Fibroblast of lung (primary cell): ENCODE results near the gene SEC31B. TPM values are rescaled to one million over a fixed set of nuclear protein-coding genes. Genes with fewer than 3 reads are reported as not detected.

Experiments
- DNase-seq, 2 donors: peaks; one replicate each; pipeline versions ENCODE4 v3.0.0 to v3.0.0-alpha.2; 2010; ENCODE audit warnings: low read depth in 2 of 2
- H2AFZ ChIP-seq: 2 replicates; pipeline ENCODE4 v1.5.1; 2012; ENCODE audit warnings: low read length, control low read depth, inconsistent platforms
- H3K27ac ChIP-seq: 2 replicates; pipeline ENCODE4 v1.5.1; 2011; ENCODE audit warnings: low read length, control low read depth; ENCODE audit not compliant: insufficient read depth
- H3K27me3 ChIP-seq: 2 replicates; pipeline ENCODE4 v1.5.1; 2011; ENCODE audit warnings: mild to moderate bottlenecking, low read length; ENCODE audit not compliant: control insufficient read depth, insufficient read depth
- H3K36me3 ChIP-seq: 2 replicates; pipeline ENCODE4 v1.5.1; 2011; ENCODE audit warnings: low read length; ENCODE audit not compliant: control insufficient read depth, insufficient read depth
- H3K4me1 ChIP-seq: 2 replicates; pipeline ENCODE4 v1.5.1; 2011; ENCODE audit warnings: low read length; ENCODE audit not compliant: control insufficient read depth, insufficient read depth; ENCODE audit errors: extremely low read depth
- H3K4me2 ChIP-seq: 2 replicates; pipeline ENCODE4 v1.5.1; 2011; ENCODE audit warnings: low read length, control low read depth; ENCODE audit not compliant: insufficient read depth; ENCODE audit errors: extremely low read depth
- H3K4me3 ChIP-seq, 4 experiments: fragments of 200-600 bp in 1 of 4; sonication (generic) in 1 of 4; replicated peaks in 1 of 4; 2 replicates each; pipeline ENCODE4 v1.5.1; 2011 to 2016; ENCODE audit warnings: low read length in 4 of 4, low read depth in 3 of 4, mild to moderate bottlenecking in 3 of 4, control low read depth in 2 of 4, inconsistent platforms in 1 of 4, mixed read lengths in 1 of 4; ENCODE audit not compliant: insufficient read depth in 1 of 4; ENCODE audit errors: control extremely low read depth in 1 of 4
- H3K79me2 ChIP-seq: 2 replicates; pipeline ENCODE4 v1.5.1; 2012; ENCODE audit warnings: mild to moderate bottlenecking, low read length, inconsistent platforms; ENCODE audit not compliant: control insufficient read depth, insufficient read depth
- H3K9ac ChIP-seq: 2 replicates; pipeline ENCODE4 v1.5.1; 2011; ENCODE audit warnings: mild to moderate bottlenecking, low read length, control low read depth; ENCODE audit not compliant: insufficient read depth
- H3K9me3 ChIP-seq: 2 replicates; pipeline ENCODE4 v1.5.1; 2012; ENCODE audit warnings: low read depth, low read length; ENCODE audit not compliant: control insufficient read depth, insufficient read depth
- H4K20me1 ChIP-seq: 2 replicates; pipeline ENCODE4 v1.5.1; 2011; ENCODE audit warnings: low read length; ENCODE audit not compliant: control insufficient read depth, insufficient read depth; ENCODE audit errors: extremely low read depth
- CTCF ChIP-seq, 2 donors: IDR thresholded peaks in 1 of 2; conservative IDR thresholded peaks in 1 of 2; 1 replicate in 1 of 2; 2 replicates in 1 of 2; pipeline ENCODE4 v1.5.1; 2011 to 2012; ENCODE audit warnings: low read length in 2 of 2, control low read depth in 1 of 2, inconsistent platforms in 1 of 2, low read depth in 1 of 2, mild to moderate bottlenecking in 1 of 2
- EZH2 ChIP-seq: IDR thresholded peaks from 2 replicates; pipeline ENCODE4 v1.5.1; 2012; ENCODE audit warnings: low read length, control low read depth, mild to moderate bottlenecking; ENCODE audit errors: missing control alignments
- polyA plus RNA-seq, 2 donors: library from polyadenylated mRNA; depleted of rRNA in 1 of 2; stranded (reverse) in 1 of 2; unstranded in 1 of 2; fragments of >200 nt; gene quantifications; 2 replicates each; pipeline ENCODE4 v1.2.1, GENCODE V29; 2011 to 2012; ENCODE audit warnings: missing spikeins in 1 of 2
- total RNA-seq: library from RNA; depleted of rRNA; stranded (reverse); fragments of >200 nt; gene quantifications from 2 replicates; pipeline ENCODE4 v1.2.1, GENCODE V29; 2014

SEC31B gene
- total and polyA plus RNA-seq, 2 donors (not counting 1 experiment from before 2014, with no cell fraction given), result 2.7 to 3.0 TPM

- Histone ChIP-seq H3K9ac (no peak overlapping the region), H2AFZ (no peak overlapping the region)
Measured at GRCh38 chr10:100496567-100496966, 23.1 kb downstream of the SEC31B start.

GRCh38 chr10:100490531-100490930 lies 29.1 kb downstream of the SEC31B start:
- H3K4me3 ChIP-seq, result no peak overlapping the region
- no peaks in the 10 kb centered on the region for H3K9me3 ChIP-seq
- H2AFZ ChIP-seq, result no peak overlapping the region
- H3K79me2 ChIP-seq, result no peaks in the 10 kb centered on the region
- TF ChIP-seq CTCF (conservative IDR thresholded peaks at IDR 0.05 in 1 of 2, IDR thresholded peaks at IDR 0.05 in 1 of 2; ENCODE audit: low read depth in 1 of 2, low read length in 2 of 2), result no peak
- TF ChIP-seq EZH2, result no peak
- no peaks in the 10 kb centered on the region for H3K36me3 ChIP-seq
- no peaks in the 10 kb centered on the region for H3K4me1 ChIP-seq
- no peak overlapping the region for H3K27ac ChIP-seq
- no peak overlapping the region for H3K9ac ChIP-seq
- H3K4me2 ChIP-seq, result no peak overlapping the region
- H3K27me3 ChIP-seq, result no peaks in the 10 kb centered on the region
- no peaks in the 10 kb centered on the region for H4K20me1 ChIP-seq
- no peak for DNase-seq

More at GRCh38 chr10:100496567-100496966, 23.1 kb downstream of the SEC31B start:
- no peaks in the 10 kb centered on the region for H3K4me1 ChIP-seq
- H3K79me2 ChIP-seq, result no peaks in the 10 kb centered on the region
- no peaks in the 10 kb centered on the region for H3K9me3 ChIP-seq
- no peak for DNase-seq
- TF ChIP-seq EZH2 (no peak), CTCF (conservative IDR thresholded peaks at IDR 0.05 in 1 of 2, IDR thresholded peaks at IDR 0.05 in 1 of 2; ENCODE audit: low read depth in 1 of 2, low read length in 2 of 2) (no peak)
- no peak overlapping the region for H3K4me3 ChIP-seq
- H3K27ac ChIP-seq, result no peak overlapping the region
- no peak overlapping the region for H3K4me2 ChIP-seq
- no peaks in the 10 kb centered on the region for H3K27me3 ChIP-seq
- H3K36me3 ChIP-seq, result no peaks in the 10 kb centered on the region
- H4K20me1 ChIP-seq, result no peaks in the 10 kb centered on the region

DNA sequence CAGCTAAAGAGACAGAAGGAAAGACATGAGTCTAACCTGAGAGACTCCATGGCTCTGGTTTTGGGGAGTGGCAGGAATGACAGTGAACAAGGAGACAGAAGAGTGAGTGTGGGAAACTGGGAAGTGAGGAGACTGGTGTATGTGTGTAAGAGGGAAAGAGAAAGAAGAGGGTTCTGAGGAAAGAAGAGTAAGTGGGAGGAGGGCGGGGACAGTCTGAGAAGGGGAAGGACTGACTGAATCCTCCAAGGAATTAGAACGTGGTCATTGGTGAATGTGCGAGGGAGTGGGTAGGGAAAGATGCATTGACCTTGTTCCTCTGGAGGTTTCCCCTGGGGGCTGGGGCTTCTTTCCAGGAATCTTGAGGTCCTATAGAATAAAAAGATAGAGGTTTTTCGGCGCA lies 30.3 kb downstream of the SEC31B start:
- Histone ChIP-seq H3K9ac (no peak overlapping the region), H2AFZ (no peak overlapping the region), H3K79me2 (no peaks in the 10 kb centered on the region), H3K9me3 (no peaks in the 10 kb centered on the region), H3K36me3 (no peaks in the 10 kb centered on the region), H3K4me2 (no peak overlapping the region), H3K4me3 (no peak overlapping the region), H4K20me1 (no peaks in the 10 kb centered on the region), H3K27me3 (peaks cover under 1% of the 10 kb centered on the region), H3K27ac (no peak overlapping the region), H3K4me1 (no peaks in the 10 kb centered on the region)
- no peak for DNase-seq
- TF ChIP-seq CTCF (conservative IDR thresholded peaks at IDR 0.05 in 1 of 2, IDR thresholded peaks at IDR 0.05 in 1 of 2; ENCODE audit: low read depth in 1 of 2, low read length in 2 of 2) (no peak), EZH2 (no peak)
